GM18507 (cell line): ENCODE measurements around the gene TBX15.

Experiments
- DNase-seq: peaks from one replicate; pipeline ENCODE4 v3.0.0; 2011; ENCODE audit warnings: low read depth; ENCODE audit not compliant: insufficient read length; ENCODE audit errors: extremely low spot score
- FAIRE-seq: peaks from 2 replicates; lab custom pipeline; 2011; peaks lifted over from hg19 to GRCh38; lab: Jason Lieb, UNC

TBX15 gene

GRCh38 chr1:118988186-118989005 lies at the start of gene TBX15:
TBX15 (minus strand) TSS chr1:118988343; CDS start chr1:118987795, 548 bp downstream.
- FAIRE-seq (no peak), DNase-seq (no peak)

- DNase-seq (no peak), FAIRE-seq (no peak)
Measured at GRCh38 chr1:119034359-119034758, 46.2 kb upstream of the TBX15 start.

GRCh38 chr1:119032986-119033385 lies 44.8 kb upstream of the TBX15 start:
- FAIRE-seq = no peak

GRCh38 chr1:119027759-119028158 lies 39.6 kb upstream of the TBX15 start:
- FAIRE-seq (no peak), DNase-seq (no peak)

More at GRCh38 chr1:119032986-119033385, 44.8 kb upstream of the TBX15 start:
- DNase-seq = no peak

GRCh38 chr1:119026956-119027355 lies 38.8 kb upstream of the TBX15 start:
- DNase-seq (no peak), FAIRE-seq (no peak)

GRCh38 chr1:119015547-119015946 lies 27.4 kb upstream of the TBX15 start:
- DNase-seq = no peak
- FAIRE-seq = no peak

GRCh38 chr1:119012383-119012782 lies 24.2 kb upstream of the TBX15 start:
- DNase-seq (no peak), FAIRE-seq (no peak)

- no peak for FAIRE-seq
- no peak for DNase-seq
Measured at GRCh38 chr1:119011706-119012105, 23.6 kb upstream of the TBX15 start.

GRCh38 chr1:119011116-119011515 lies 23.0 kb upstream of the TBX15 start:
- DNase-seq (no peak), FAIRE-seq (no peak)

- DNase-seq = no peak
Measured at GRCh38 chr1:119010201-119010600, 22.1 kb upstream of the TBX15 start.

GRCh38 chr1:119009312-119009655 lies 21.1 kb upstream of the TBX15 start:
- DNase-seq = no peak
- FAIRE-seq = no peak

More at GRCh38 chr1:119010201-119010600, 22.1 kb upstream of the TBX15 start:
- no peak for FAIRE-seq

GRCh38 chr1:119008483-119009311 lies 20.6 kb upstream of the TBX15 start:
- DNase-seq (no peak), FAIRE-seq (peak; percentile 93)

GRCh38 chr1:119007670-119008482 lies 19.7 kb upstream of the TBX15 start:
- no peak for DNase-seq
- no peak for FAIRE-seq

GRCh38 chr1:119007339-119007669 lies 19.2 kb upstream of the TBX15 start:
- FAIRE-seq (no peak), DNase-seq (no peak)

GRCh38 chr1:119006406-119007279 lies 18.5 kb upstream of the TBX15 start:
- FAIRE-seq (no peak), DNase-seq (no peak)

- FAIRE-seq (no peak), DNase-seq (no peak)
Measured at GRCh38 chr1:119005724-119006405, 17.7 kb upstream of the TBX15 start.

- FAIRE-seq (no peak), DNase-seq (no peak)
Measured at GRCh38 chr1:119004781-119005180, 16.6 kb upstream of the TBX15 start.

GRCh38 chr1:119004129-119004527 lies 16.0 kb upstream of the TBX15 start:
- FAIRE-seq (no peak), DNase-seq (no peak)
